AG04450 (cell line): ENCODE results near the gene TGFB1I1. TPM values are rescaled to one million over a fixed set of nuclear protein-coding genes. Genes with fewer than 3 reads are reported as not detected.
A peak's percentile ranks its signal among the peaks of the same experiment; 100 is the strongest.
"Not testable (repeated sequence)": the region's sequence is repeated elsewhere in the genome, so short reads cannot be mapped to it uniquely, and the experiment has no call there.

Source experiments
- CTCF ChIA-PET: fragments of 300-600, 350-600 bp; formaldehyde crosslinking; extraction: SDS; loops from one replicate; lab custom pipeline; 2022; ENCODE audit warnings: antibody characterized with exemption, inconsistent platforms; lab: Charles Lee
- POLR2A ChIA-PET: fragments of 350-600 bp; formaldehyde crosslinking; extraction: SDS; loops from one replicate; lab custom pipeline; 2021; ENCODE audit warnings: antibody characterized with exemption, inconsistent platforms; lab: Yijun Ruan, JAX
- DNase-seq: peaks from one replicate; pipeline ENCODE4 v3.0.0-alpha.2; 2011; ENCODE audit warnings: low read depth, low spot score
- H3K27ac ChIP-seq: one replicate; pipeline ENCODE4 v1.5.1; 2012; ENCODE audit warnings: low read depth, low read length, control low read depth
- H3K27me3 ChIP-seq: one replicate; pipeline ENCODE4 v1.6.0; 2012; ENCODE audit warnings: low read length; ENCODE audit not compliant: control insufficient read depth, insufficient read depth
- H3K4me3 ChIP-seq: 2 replicates; pipeline ENCODE4 v1.5.1; 2011; ENCODE audit warnings: mild to moderate bottlenecking, low read depth, low read length, control low read depth
- H3K9me3 ChIP-seq: 2 replicates; pipeline ENCODE4 v1.5.1; 2012; ENCODE audit warnings: low read length; ENCODE audit not compliant: control insufficient read depth, insufficient read depth
- CTCF ChIP-seq: IDR thresholded peaks from 2 replicates; pipeline ENCODE4 v1.5.1; 2011; ENCODE audit warnings: low read depth, low read length, control low read depth, inconsistent platforms
- polyA plus RNA-seq: library from polyadenylated mRNA; depleted of rRNA; stranded (reverse); fragments of >200 nt; gene quantifications from 2 replicates; pipeline ENCODE4 v1.2.3, GENCODE V29; 2011

TGFB1I1 gene
- polyA plus RNA-seq, 1 experiment, result 42.4 TPM

GRCh38 chr16:31440516-31441184 is 31.3 kb upstream of the TGFB1I1 start:
- ChIA-PET CTCF (interaction anchor here (0.9 to 1.4 kb wide), 5 partner anchors 11 to 428 kb away, joined by 3 to 4 read pairs (median 3); no protein-coding TSS in a partner anchor), POLR2A (interaction anchor here (0.6 to 1.2 kb wide), 3 partner anchors 22 to 261 kb away, joined by 3 to 7 read pairs (median 5); partner anchors contain the start of gene FUS)
- DNase-seq, result no peak
- H3K9me3 ChIP-seq, result peaks cover 3% of the 10 kb centered on the region; the same call in 1 of the 2 replicates
- H3K27ac ChIP-seq, result no peak overlapping the region
- TF ChIP-seq CTCF, result no peak
- H3K27me3 ChIP-seq, result peaks cover 2% of the 10 kb centered on the region
- no peak overlapping the region for H3K4me3 ChIP-seq

- Histone ChIP-seq H3K27ac (no peak overlapping the region), H3K4me3 (peak overlapping the region; percentile 77), H3K9me3 (peaks cover 3% of the 10 kb centered on the region; the same call in 1 of the 2 replicates), H3K27me3 (no peaks in the 10 kb centered on the region)
- no peak for DNase-seq
- TF ChIP-seq CTCF, result no peak
- ChIA-PET CTCF (interaction anchor here (0.6 to 4.2 kb wide), 10 partner anchors 10 to 458 kb away, joined by 3 to 33 read pairs (median 4); partner anchors contain the start of genes ARMC5 and HSD3B7), POLR2A (interaction anchor here (0.6 to 1.3 kb wide), 11 partner anchors 9 to 488 kb away, joined by 3 to 14 read pairs (median 3); partner anchors contain the start of genes FUS and PYCARD)
Observed at GRCh38 chr16:31441956-31442355, 30.0 kb upstream of the TGFB1I1 start.

GRCh38 chr16:31445931-31446330 is 26.0 kb upstream of the TGFB1I1 start:
- not testable (repeated sequence) for H3K9me3 ChIP-seq, H3K27ac ChIP-seq, DNase-seq, H3K27me3 ChIP-seq, H3K4me3 ChIP-seq
- ChIA-PET POLR2A (interaction anchor here (0.7 kb wide), 2 partner anchors 303 to 460 kb away, joined by 5 to 6 read pairs; no protein-coding TSS in a partner anchor), CTCF (interaction anchor here (0.7 kb wide), 1 partner anchor 430 kb away, joined by 8 read pairs; no protein-coding TSS in a partner anchor)

GRCh38 chr16:31451201-31451600 is 20.8 kb upstream of the TGFB1I1 start:
- Histone ChIP-seq H3K27me3 (no peaks in the 10 kb centered on the region), H3K4me3 (no peak overlapping the region), H3K9me3 (no peaks in the 10 kb centered on the region), H3K27ac (no peak overlapping the region)
- ChIA-PET POLR2A (interaction anchor here (0.9 to 3.9 kb wide), 3 partner anchors 9 to 271 kb away, joined by 3 to 22 read pairs (median 3); partner anchors contain the start of genes FUS and ZNF843), CTCF (interaction anchor here (0.6 to 2.5 kb wide), 12 partner anchors 8 to 466 kb away, joined by 3 to 25 read pairs (median 4); partner anchors contain the start of genes HSD3B7, ZNF267 and ZNF843)
- no peak for DNase-seq
- TF ChIP-seq CTCF, result no peak

GRCh38 chr16:31451681-31452351 is 20.1 kb upstream of the TGFB1I1 start:
- H3K9me3 ChIP-seq, result no peaks in the 10 kb centered on the region
- no peak overlapping the region for H3K4me3 ChIP-seq
- no peaks in the 10 kb centered on the region for H3K27me3 ChIP-seq
- DNase-seq, result peak; percentile 63
- peak; percentile 86 for TF ChIP-seq CTCF
- ChIA-PET CTCF (interaction anchor here (0.6 to 2.5 kb wide), 18 partner anchors 8 to 700 kb away, joined by 3 to 25 read pairs (median 4); partner anchors contain the start of genes HSD3B7, ZNF267 and ZNF843), POLR2A (interaction anchor here (0.6 to 3.9 kb wide), 5 partner anchors 9 to 506 kb away, joined by 3 to 22 read pairs (median 3); partner anchors contain the start of genes FUS and ZNF843)
- peak overlapping the region; percentile 96 for H3K27ac ChIP-seq
